HepG2 (cell line): ENCODE measurements around the gene GPR107. TPM values are rescaled to one million over a fixed set of nuclear protein-coding genes. Genes with fewer than 3 reads are reported as not detected.

Source experiments
- ARHGAP35 ChIP-seq: sonication (generic); formaldehyde crosslinking; IDR thresholded peaks from 2 replicates; pipeline ENCODE4 v1.9.0; 2022; ENCODE audit warnings: mild to moderate bottlenecking, inconsistent platforms, moderate library complexity, missing genetic modification reagents, borderline replicate concordance
- BCL6 ChIP-seq: IDR thresholded peaks from 2 replicates; pipeline ENCODE4 v1.6.1; 2016; ENCODE audit warnings: missing genetic modification reagents, missing compliant biosample characterization
- CBFB ChIP-seq: sonication (generic); formaldehyde crosslinking; IDR thresholded peaks from 2 replicates; pipeline ENCODE4 v1.4.0; 2020; ENCODE audit warnings: missing genetic modification reagents
- CHD2 ChIP-seq: IDR thresholded peaks from 2 replicates; pipeline ENCODE4 v1.6.1; 2011; ENCODE audit warnings: low read depth, low read length, improper control_type of control experiment
- CSRNP1 ChIP-seq: sonication (generic); formaldehyde crosslinking; IDR thresholded peaks from 2 replicates; pipeline ENCODE4 v1.8.1; 2023; ENCODE audit warnings: mild to moderate bottlenecking, missing genetic modification reagents
- ELF4 ChIP-seq: sonication (generic); formaldehyde crosslinking; IDR thresholded peaks from 2 replicates; pipeline ENCODE4 v1.5.0; 2020; ENCODE audit warnings: missing genetic modification reagents, mild to moderate bottlenecking, moderate library complexity, borderline replicate concordance
- MTA3 ChIP-seq: sonication (generic); formaldehyde crosslinking; IDR thresholded peaks from 2 replicates; pipeline ENCODE4 v1.4.0; 2020; ENCODE audit warnings: missing genetic modification reagents
- NR3C1 ChIP-seq: sonication (generic); formaldehyde crosslinking; IDR thresholded peaks from 2 replicates; pipeline ENCODE4 v1.4.0; 2020; ENCODE audit warnings: missing genetic modification reagents
- PHF5A ChIP-seq: IDR thresholded peaks from one replicate; pipeline ENCODE4 v1.6.1; 2018; ENCODE audit warnings: low read depth, missing genetic modification reagents; ENCODE audit not compliant: unreplicated experiment
- RAD51 ChIP-seq: fragments of 450-650 bp; IDR thresholded peaks from 2 replicates; pipeline ENCODE4 v1.6.1; 2016; ENCODE audit warnings: borderline replicate concordance
- RNF2 ChIP-seq: fragments of 450-650 bp; conservative IDR thresholded peaks from 2 replicates; pipeline ENCODE4 v1.6.1; 2016; ENCODE audit warnings: low read depth
- SCMH1 ChIP-seq: sonication (generic); formaldehyde crosslinking; IDR thresholded peaks from 2 replicates; pipeline ENCODE4 v1.9.0; 2021; ENCODE audit warnings: missing genetic modification reagents, mild to moderate bottlenecking, borderline replicate concordance
- SNAPC5 ChIP-seq: sonication (generic); formaldehyde crosslinking; IDR thresholded peaks from 2 replicates; pipeline ENCODE4 v1.8.1; 2023; ENCODE audit warnings: mild to moderate bottlenecking, missing genetic modification reagents, borderline replicate concordance
- THYN1 ChIP-seq: sonication (generic); formaldehyde crosslinking; IDR thresholded peaks from 2 replicates; pipeline ENCODE4 v1.8.1; 2023; ENCODE audit warnings: low read depth, mild to moderate bottlenecking, moderate library complexity, missing genetic modification reagents, borderline replicate concordance
- U2AF1 ChIP-seq: fragments of 200-400 bp; formaldehyde crosslinking; optimal IDR thresholded peaks from 2 replicates; pipeline ENCODE3; 2017; ENCODE audit warnings: mild to moderate bottlenecking, low read depth, low read length
- ZKSCAN8 ChIP-seq: IDR thresholded peaks from 2 replicates; pipeline ENCODE4 v1.6.1; 2016; ENCODE audit warnings: borderline replicate concordance, missing genetic modification reagents, missing compliant biosample characterization
- ZNF180 ChIP-seq: sonication (generic); formaldehyde crosslinking; IDR thresholded peaks from 2 replicates; pipeline ENCODE4 v1.4.0; 2020; ENCODE audit warnings: low read depth, missing genetic modification reagents, borderline replicate concordance
- ZNF276 ChIP-seq: sonication (generic); formaldehyde crosslinking; IDR thresholded peaks from 2 replicates; pipeline ENCODE4 v1.4.0; 2020; ENCODE audit warnings: mild to moderate bottlenecking, low read depth, missing genetic modification reagents
- ZNF530 ChIP-seq: sonication (generic); formaldehyde crosslinking; IDR thresholded peaks from 2 replicates; pipeline ENCODE4 v1.5.0; 2020; ENCODE audit warnings: low read depth, mild to moderate bottlenecking, missing genetic modification reagents
- ZNF598 ChIP-seq: sonication (generic); formaldehyde crosslinking; IDR thresholded peaks from 2 replicates; pipeline ENCODE4 v1.5.1; 2020; ENCODE audit warnings: mild to moderate bottlenecking, missing genetic modification reagents, borderline replicate concordance
- ZNF687 ChIP-seq: sonication (generic); formaldehyde crosslinking; IDR thresholded peaks from 2 replicates; pipeline ENCODE4 v1.5.1; 2020; ENCODE audit warnings: mild to moderate bottlenecking, missing genetic modification reagents, moderate library complexity
- polyA plus RNA-seq, 8 experiments: library from polyadenylated mRNA; depleted of rRNA in 3 of 8; stranded (reverse) in 7 of 8; unstranded in 1 of 8; fragments of >200 nt; fragmentation: Illumina TruSeq in 4 of 8; extraction: Trizol in 4 of 8; gene quantifications; 2 replicates each; pipeline versions ENCODE4 v1.2.1 to v1.2.3, GENCODE V29; 2011 to 2016; ENCODE audit warnings: low read depth in 4 of 8, missing spikeins in 1 of 8, mixed read lengths in 1 of 8; ENCODE audit not compliant: insufficient read depth in 1 of 8
- total RNA-seq, 5 experiments: library from RNA; depleted of rRNA; stranded (reverse); fragments of >200 nt; fragmentation: Illumina TruSeq; extraction: Trizol; gene quantifications; 2 replicates each; pipeline ENCODE4 v1.2.3, GENCODE V29; 2016; ENCODE audit warnings: low read depth in 1 of 5

GPR107 gene
- total and polyA plus RNA-seq, 2 of the 13 experiments (the other 11 are each of a cell fraction or from before 2014, with no cell fraction given) = 22.5 to 24.4 TPM

- peak; percentile 96 for TF ChIP-seq ZNF687 (CRISPR knock-in tag)
- no peak; the same call in 1 of the 2 replicates for TF ChIP-seq SNAPC5
- TF ChIP-seq ZNF530 (CRISPR knock-in tag) = no peak
- TF ChIP-seq U2AF1 = no peak
- TF ChIP-seq MTA3 = no peak
- TF ChIP-seq CBFB = peak; percentile 78; the same call in 1 of the 2 replicates
- TF ChIP-seq CHD2 = no peak
- TF ChIP-seq SCMH1 (CRISPR knock-in tag) = no peak
- TF ChIP-seq PHF5A (CRISPR knock-in tag) = no peak
- peak; percentile 54 for TF ChIP-seq ZNF598 (CRISPR knock-in tag)
- TF ChIP-seq ZNF180 (CRISPR knock-in tag) = no peak
- 0 out of 2 replicates have a peak, but pooled peaks have one; percentile 21 for TF ChIP-seq NR3C1
- TF ChIP-seq ZKSCAN8 (CRISPR knock-in tag) = no peak; the same call in 1 of the 2 replicates
- TF ChIP-seq ARHGAP35 (CRISPR knock-in tag) = peak; percentile 70; the same call in 1 of the 2 replicates
- no peak for TF ChIP-seq THYN1
- peak; percentile 51 for TF ChIP-seq ZNF276 (CRISPR knock-in tag)
- TF ChIP-seq CSRNP1 = no peak
- TF ChIP-seq RNF2 = no peak
- peak; percentile 83 for TF ChIP-seq BCL6 (CRISPR knock-in tag)
- TF ChIP-seq RAD51 = no peak
- no peak for TF ChIP-seq ELF4 (CRISPR knock-in tag)
Measured at GRCh38 chr9:130053504-130054324, at the start of gene GPR107 (continued).
